Endodermal cell (in vitro differentiated cells): Measurements from ENCODE around the gene CNPY4. TPM values are rescaled to one million over a fixed set of nuclear protein-coding genes. Genes with fewer than 3 reads are reported as not detected.

Experiments used
- DNase-seq: peaks from one replicate; pipeline ENCODE4 v3.0.0-alpha.2; 2017
- H3K27ac ChIP-seq: 2 replicates; pipeline ENCODE4 v1.5.1; 2013; ENCODE audit warnings: mild to moderate bottlenecking, low read depth, low read length, moderate library complexity
- H3K27me3 ChIP-seq: 2 replicates; pipeline ENCODE4 v1.6.1; 2013; ENCODE audit warnings: mild to moderate bottlenecking, low read length, moderate library complexity; ENCODE audit not compliant: insufficient read depth, control insufficient read depth, poor library complexity, severe bottlenecking
- H3K36me3 ChIP-seq: 2 replicates; pipeline ENCODE4 v1.7.0; 2013; ENCODE audit warnings: mild to moderate bottlenecking, low read length, moderate library complexity; ENCODE audit not compliant: control insufficient read depth, insufficient read depth
- H3K4me1 ChIP-seq: one replicate; pipeline ENCODE4 v1.7.0; 2013; ENCODE audit warnings: low read length; ENCODE audit not compliant: control insufficient read depth, insufficient read depth
- H3K4me3 ChIP-seq: 2 replicates; pipeline ENCODE4 v1.5.1; 2013; ENCODE audit warnings: mild to moderate bottlenecking, low read length, moderate library complexity
- H3K9ac ChIP-seq: 2 replicates; pipeline ENCODE4 v1.6.1; 2013; ENCODE audit warnings: mild to moderate bottlenecking, low read length, moderate library complexity; ENCODE audit not compliant: poor library complexity, severe bottlenecking; ENCODE audit errors: extremely low read depth
- H3K9me3 ChIP-seq: 2 replicates; pipeline ENCODE4 v1.6.1; 2013; ENCODE audit warnings: mild to moderate bottlenecking, low read length, moderate library complexity; ENCODE audit not compliant: control insufficient read depth
- H3K27ac Mint-ChIP-seq: 2 replicates; pipeline ENCODE4 v1.8.0; 2020; ENCODE audit warnings: mixed read lengths
- H3K27me3 Mint-ChIP-seq: 2 replicates; pipeline ENCODE4 v1.8.0; 2021; ENCODE audit warnings: mild to moderate bottlenecking, mixed read lengths; ENCODE audit not compliant: insufficient read depth
- H3K36me3 Mint-ChIP-seq: 2 replicates; pipeline ENCODE4 v1.8.0; 2020; ENCODE audit warnings: low read depth, mixed read lengths
- H3K4me1 Mint-ChIP-seq: 2 replicates; pipeline ENCODE4 v1.8.0; 2020; ENCODE audit warnings: mixed read lengths
- H3K4me3 Mint-ChIP-seq: 2 replicates; pipeline ENCODE4 v1.8.0; 2020; ENCODE audit warnings: mild to moderate bottlenecking, moderate library complexity, mixed read lengths
- H3K9me3 Mint-ChIP-seq: 2 replicates; pipeline ENCODE4 v1.8.0; 2020; ENCODE audit warnings: mild to moderate bottlenecking, mixed read lengths
- WGBS, 2 experiments: methylation state at CpG; one replicate each; pipeline versions ENCODE4 v1.1.5 to v1.1.7; 2013; ENCODE audit warnings: missing lambda C conversion rate in 2 of 2, mixed read lengths in 1 of 2; ENCODE audit not compliant: insufficient coverage in 1 of 2, insufficient read length in 1 of 2; 5-methylcytosine and 5-hydroxymethylcytosine counted together
- total RNA-seq, 2 donors: library from RNA; stranded (reverse); fragmentation: NEBNext Ultra II Directional in 1 of 2; extraction: Animal tissue kit (Norgen Biotek cat#: 25700) in 1 of 2; gene quantifications; 2 replicates in 1 of 2; 3 replicates in 1 of 2; pipeline ENCODE4 v1.2.1, GENCODE V29; 2021
- TF ChIP-seq, protein P1 (sequence below): fragments of 200-600 bp; sonication (generic); conservative IDR thresholded peaks from 2 replicates; pipeline ENCODE4 v1.5.0; 2021; ENCODE audit warnings: antibody characterized with exemption, mild to moderate bottlenecking

Gene CNPY4
- total RNA-seq, 2 donors from 2014 or later: 16.2 to 19.4 TPM

DNA sequence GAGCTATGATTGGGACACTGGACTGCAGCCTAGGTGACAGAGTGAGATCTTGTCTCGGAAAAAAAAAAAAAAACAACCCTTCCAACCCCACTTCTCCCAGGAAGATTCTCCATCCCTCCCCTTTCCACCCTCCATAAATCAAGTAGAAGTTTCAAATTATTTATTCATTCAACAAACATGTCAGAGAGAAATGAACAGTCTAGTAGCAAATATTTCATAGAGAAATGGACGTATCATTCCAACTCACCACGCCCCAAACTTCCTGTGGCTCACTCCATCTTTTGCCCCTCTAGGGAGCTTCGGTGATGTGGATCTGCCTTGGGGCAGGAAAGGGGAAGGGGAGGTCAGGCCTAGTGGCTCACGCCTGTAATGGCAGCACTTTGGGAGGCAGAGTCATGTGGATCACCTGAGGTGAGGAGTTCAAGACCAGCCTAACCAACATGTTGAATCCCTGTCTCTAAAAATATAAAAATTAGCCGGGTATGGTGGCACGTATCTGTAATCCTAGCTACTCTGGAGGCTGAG lies 39.7 kb downstream of the CNPY4 start:
- no peaks in the 10 kb centered on the region for H3K9me3 ChIP-seq
- H3K4me1 Mint-ChIP-seq: peaks cover 24% of the 10 kb centered on the region
- H3K36me3 ChIP-seq: peaks cover 26% of the 10 kb centered on the region
- TF ChIP-seq, protein P1, sequence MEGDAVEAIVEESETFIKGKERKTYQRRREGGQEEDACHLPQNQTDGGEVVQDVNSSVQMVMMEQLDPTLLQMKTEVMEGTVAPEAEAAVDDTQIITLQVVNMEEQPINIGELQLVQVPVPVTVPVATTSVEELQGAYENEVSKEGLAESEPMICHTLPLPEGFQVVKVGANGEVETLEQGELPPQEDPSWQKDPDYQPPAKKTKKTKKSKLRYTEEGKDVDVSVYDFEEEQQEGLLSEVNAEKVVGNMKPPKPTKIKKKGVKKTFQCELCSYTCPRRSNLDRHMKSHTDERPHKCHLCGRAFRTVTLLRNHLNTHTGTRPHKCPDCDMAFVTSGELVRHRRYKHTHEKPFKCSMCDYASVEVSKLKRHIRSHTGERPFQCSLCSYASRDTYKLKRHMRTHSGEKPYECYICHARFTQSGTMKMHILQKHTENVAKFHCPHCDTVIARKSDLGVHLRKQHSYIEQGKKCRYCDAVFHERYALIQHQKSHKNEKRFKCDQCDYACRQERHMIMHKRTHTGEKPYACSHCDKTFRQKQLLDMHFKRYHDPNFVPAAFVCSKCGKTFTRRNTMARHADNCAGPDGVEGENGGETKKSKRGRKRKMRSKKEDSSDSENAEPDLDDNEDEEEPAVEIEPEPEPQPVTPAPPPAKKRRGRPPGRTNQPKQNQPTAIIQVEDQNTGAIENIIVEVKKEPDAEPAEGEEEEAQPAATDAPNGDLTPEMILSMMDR: peak; percentile 45
- H3K36me3 Mint-ChIP-seq: peaks cover 15% of the 10 kb centered on the region
- peaks cover 9% of the 10 kb centered on the region for H3K27me3 Mint-ChIP-seq
- H3K4me3 ChIP-seq: peak overlapping the region; percentile 84
- H3K27ac ChIP-seq: no peak overlapping the region
- H3K27me3 ChIP-seq: no peaks in the 10 kb centered on the region
- H3K27ac Mint-ChIP-seq: peak overlapping the region; percentile 82
- WGBS, 2 experiments: 91 to 96% methylated on average over 5 to 6 of the region's 7 CpGs
- peak overlapping the region; percentile 73 for H3K9ac ChIP-seq
- H3K4me3 Mint-ChIP-seq: peak overlapping the region; percentile 62
- peaks cover 12% of the 10 kb centered on the region for H3K4me1 ChIP-seq
- no peaks in the 10 kb centered on the region for H3K9me3 Mint-ChIP-seq
- peak; percentile 61 for DNase-seq

GRCh38 chr7:100160067-100160466 lies 40.6 kb downstream of the CNPY4 start:
- Histone ChIP-seq H3K36me3 (peaks cover 20% of the 10 kb centered on the region), H3K4me1 (peaks cover 8% of the 10 kb centered on the region), H3K4me3 (no peak overlapping the region), H3K9ac (no peak overlapping the region), H3K27ac (no peak overlapping the region), H3K27me3 (no peaks in the 10 kb centered on the region), H3K9me3 (no peaks in the 10 kb centered on the region)
- Mint-ChIP-seq H3K4me3 (peak overlapping the region; percentile 62), H3K9me3 (no peaks in the 10 kb centered on the region), H3K4me1 (peaks cover 16% of the 10 kb centered on the region), H3K36me3 (peaks cover 15% of the 10 kb centered on the region), H3K27me3 (peaks cover 9% of the 10 kb centered on the region), H3K27ac (no peak overlapping the region)
- no peak for DNase-seq
- WGBS, 2 experiments: 96 to 98% methylated on average over 9 to 18 of the region's 18 CpGs
- TF ChIP-seq, protein P1: no peak

DNA sequence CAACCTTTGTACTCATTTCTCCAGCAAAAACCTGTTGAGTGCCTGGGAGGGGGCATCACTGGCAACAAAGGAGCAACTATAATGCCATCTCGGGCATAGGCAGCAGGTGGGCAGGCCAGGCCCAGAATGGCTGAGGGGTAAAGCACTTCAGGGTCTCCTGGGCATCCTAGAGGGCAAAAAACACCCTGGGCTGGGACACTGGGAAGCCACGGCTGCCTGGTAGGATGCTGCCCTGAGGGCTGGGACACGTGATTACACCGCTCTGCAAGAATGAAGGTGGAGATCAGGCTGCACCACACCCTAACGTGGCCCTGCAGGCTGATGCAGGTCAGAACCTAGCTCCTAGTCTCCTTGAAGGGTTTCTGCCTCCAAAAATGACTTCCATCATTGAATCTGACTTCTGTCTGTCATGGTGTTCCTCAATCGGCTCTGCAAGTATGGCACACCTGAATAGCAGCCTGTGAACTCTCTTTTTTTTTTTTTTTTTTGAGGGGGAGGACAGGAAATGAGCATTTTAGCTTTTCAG lies 43.6 kb downstream of the CNPY4 start:
- Histone ChIP-seq H3K27me3 (no peaks in the 10 kb centered on the region), H3K9me3 (no peaks in the 10 kb centered on the region), H3K4me1 (peaks cover 9% of the 10 kb centered on the region), H3K36me3 (no peaks in the 10 kb centered on the region), H3K9ac (no peak overlapping the region), H3K4me3 (no peak overlapping the region), H3K27ac (no peak overlapping the region)
- Mint-ChIP-seq H3K36me3 (no peaks in the 10 kb centered on the region), H3K27ac (no peak overlapping the region), H3K4me3 (no peak overlapping the region), H3K4me1 (peaks cover 17% of the 10 kb centered on the region), H3K9me3 (no peaks in the 10 kb centered on the region), H3K27me3 (peaks cover 25% of the 10 kb centered on the region)
- WGBS, 2 experiments: 67 to 72% methylated on average over 5 to 6 of the region's 6 CpGs
- DNase-seq: peak; percentile 68
- TF ChIP-seq, protein P1: no peak
